Adrenal gland (tissue), 12 donors: ENCODE measurements around the gene CDC6. TPM values are rescaled to one million over a fixed set of nuclear protein-coding genes. Genes with fewer than 3 reads are reported as not detected.

ENCODE experiments used
- DNase-seq, 7 donors: peaks; one replicate each; pipeline ENCODE4 v3.0.0-alpha.2; 2019 to 2020
- H3K27ac ChIP-seq, 5 donors: fragments of 200-600 bp; sonication (generic) in 4 of 5; 1 replicate in 3 of 5; 2 replicates in 2 of 5; pipeline versions ENCODE4 v1.5.1 to v1.8.0; 2016 to 2020; ENCODE audit warnings: mild to moderate bottlenecking in 1 of 5
- H3K27me3 ChIP-seq: fragments of 200-600 bp; 2 replicates; pipeline ENCODE4 v1.8.0; 2021
- H3K36me3 ChIP-seq, 2 donors: fragments of 200-600 bp; replicated peaks in 1 of 2; 1 replicate in 1 of 2; 2 replicates in 1 of 2; pipeline versions ENCODE4 v1.5.1 to v1.8.0; 2018 to 2022
- H3K4me1 ChIP-seq, 2 donors: fragments of 200-600 bp; replicated peaks in 1 of 2; 1 replicate in 1 of 2; 2 replicates in 1 of 2; pipeline versions ENCODE4 v1.5.1 to v1.8.0; 2018 to 2021
- H3K4me3 ChIP-seq, 4 donors: fragments of 200-600 bp; sonication (generic) in 3 of 4; one replicate each; pipeline ENCODE4 v1.5.1; 2016 to 2018
- H3K9me3 ChIP-seq, 3 donors: fragments of 200-600 bp; sonication (generic) in 1 of 3; replicated peaks in 1 of 3; 1 replicate in 2 of 3; 2 replicates in 1 of 3; pipeline versions ENCODE4 v1.5.1 to v1.8.0; 2016 to 2021
- POLR2A ChIP-seq, 2 donors: fragments of 450-650 bp; IDR thresholded peaks; one replicate each; pipeline ENCODE4 v1.6.1; 2017; ENCODE audit warnings: antibody characterized with exemption in 2 of 2, mild to moderate bottlenecking in 2 of 2, moderate library complexity in 1 of 2
- WGBS, 4 donors: extraction: QIAGEN DNeasy Blood & Tissue Kit in 2 of 4; methylation state at CpG; one replicate each; pipeline versions ENCODE4 v1.1.5 to v1.1.7; 2013 to 2017; 5-methylcytosine and 5-hydroxymethylcytosine counted together
- intact Hi-C, 2 donors: fragments of 100-400 bp; cut with DNase I; formaldehyde crosslinking; loops; one replicate each; pipeline versions ENCODE4 v1.14.1 to v1.15.0; 2022 to 2023
- polyA plus RNA-seq, 3 donors: library from polyadenylated mRNA; stranded (reverse); fragments of 200-250 nt in 2 of 3; fragments of 350-450 nt in 1 of 3; fragmentation: Illumina TruSeq in 1 of 3; extraction: RNeasy Lipid Tissue Mini Kit (QIAGEN cat#74804) in 1 of 3; gene quantifications; one replicate each; pipeline ENCODE4 v1.2.3, GENCODE V29; 2013 to 2014
- total RNA-seq, 9 donors: library from RNA; depleted of rRNA in 4 of 9; stranded (reverse); fragments of >200 nt in 4 of 9; fragments of 120-200 nt in 1 of 9; fragmentation: NEBNext Ultra II Directional in 1 of 9; extraction: Animal tissue kit (Norgen Biotek cat#: 25700) in 1 of 9; gene quantifications; one replicate each; pipeline versions ENCODE4 v1.1.0 to v1.2.4, GENCODE V29; 2013 to 2023
- TF ChIP-seq, protein P1 (sequence below), 6 experiments: fragments of 450-650 bp in 4 of 6; fragments of 200-600 bp in 2 of 6; sonication (generic) in 1 of 6; IDR thresholded peaks; 1 replicate in 5 of 6; 2 replicates in 1 of 6; pipeline versions ENCODE4 v1.5.1 to v1.8.0; 2016 to 2021; ENCODE audit warnings: antibody characterized with exemption in 6 of 6, mild to moderate bottlenecking in 2 of 6, moderate library complexity in 1 of 6
- donor health status: healthy with polysubstance abuse.
- donor health status: Bipolar disorder and iron deficiency.
- donor health status: DM: yes; HTN: yes; CAD: no.
- donor health status: DM: no; HTN: no; CAD: no.
- donor health status: DM: no; HTN: no; CAD: no.
- donor health status: DM: yes; HTN: yes; CAD: no.

Gene CDC6
- total and polyA plus RNA-seq, 12 donors: 0.69 to 31.3 (median 2.5) TPM

DNA sequence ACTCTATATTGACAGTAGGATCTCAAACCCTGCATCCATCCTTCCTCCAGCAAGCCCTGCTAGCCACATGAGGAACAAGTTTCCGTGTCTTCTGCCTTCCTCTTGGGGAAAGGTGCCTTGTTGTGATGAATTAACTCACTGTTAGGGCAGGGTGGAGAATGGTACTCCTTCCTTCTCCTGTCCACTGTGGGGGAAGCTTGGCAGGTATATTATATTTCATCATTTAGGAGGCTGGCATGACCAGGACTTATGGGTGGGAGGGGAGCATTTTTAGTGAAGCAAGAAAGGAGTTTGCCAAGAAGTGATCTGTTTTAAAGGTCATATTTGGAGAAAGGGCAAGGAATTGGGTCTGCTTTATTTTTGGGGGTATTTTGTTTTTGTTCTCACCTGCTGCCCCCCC is 9.3 kb upstream of the CDC6 start:
- Histone ChIP-seq H3K27ac (no peak overlapping the region), H3K4me3 (no peak overlapping the region), H3K27me3 (no peaks in the 10 kb centered on the region), H3K36me3 (peaks cover 0 to 77% of the 10 kb centered on the region in 2 donors), H3K9me3 (no peaks in the 10 kb centered on the region), H3K4me1 (peaks cover 0 to 1% of the 10 kb centered on the region in 2 donors)
- intact Hi-C loops: no loop called here
- WGBS, 4 donors: 71 to 94% (median 85%) methylated on average over 1 of the region's 1 CpG
- no peak for TF ChIP-seq POLR2A (IDR thresholded peaks at IDR 0.05)
- TF ChIP-seq, protein P1, sequence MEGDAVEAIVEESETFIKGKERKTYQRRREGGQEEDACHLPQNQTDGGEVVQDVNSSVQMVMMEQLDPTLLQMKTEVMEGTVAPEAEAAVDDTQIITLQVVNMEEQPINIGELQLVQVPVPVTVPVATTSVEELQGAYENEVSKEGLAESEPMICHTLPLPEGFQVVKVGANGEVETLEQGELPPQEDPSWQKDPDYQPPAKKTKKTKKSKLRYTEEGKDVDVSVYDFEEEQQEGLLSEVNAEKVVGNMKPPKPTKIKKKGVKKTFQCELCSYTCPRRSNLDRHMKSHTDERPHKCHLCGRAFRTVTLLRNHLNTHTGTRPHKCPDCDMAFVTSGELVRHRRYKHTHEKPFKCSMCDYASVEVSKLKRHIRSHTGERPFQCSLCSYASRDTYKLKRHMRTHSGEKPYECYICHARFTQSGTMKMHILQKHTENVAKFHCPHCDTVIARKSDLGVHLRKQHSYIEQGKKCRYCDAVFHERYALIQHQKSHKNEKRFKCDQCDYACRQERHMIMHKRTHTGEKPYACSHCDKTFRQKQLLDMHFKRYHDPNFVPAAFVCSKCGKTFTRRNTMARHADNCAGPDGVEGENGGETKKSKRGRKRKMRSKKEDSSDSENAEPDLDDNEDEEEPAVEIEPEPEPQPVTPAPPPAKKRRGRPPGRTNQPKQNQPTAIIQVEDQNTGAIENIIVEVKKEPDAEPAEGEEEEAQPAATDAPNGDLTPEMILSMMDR (IDR thresholded peaks at IDR 0.05): no peak
- DNase-seq: no peak

DNA sequence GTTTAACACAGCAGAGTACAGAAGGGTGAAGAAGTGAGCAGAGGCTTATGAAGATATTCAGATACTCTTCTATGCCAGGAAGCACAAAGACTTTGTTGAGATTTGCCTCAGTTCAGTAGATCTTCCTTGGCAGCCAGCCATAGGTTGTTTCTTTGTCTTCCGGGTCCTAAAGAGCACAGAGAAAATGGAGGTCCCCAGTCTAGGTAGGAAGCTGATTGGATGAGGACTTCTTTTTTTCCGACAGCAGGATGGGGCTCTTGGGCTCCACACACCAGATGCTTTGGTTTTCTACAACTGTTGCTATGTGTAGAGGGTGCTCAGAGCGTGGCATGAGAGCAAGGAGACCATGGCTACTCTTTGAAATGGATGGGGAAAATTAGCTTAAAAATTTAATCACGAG is 8.3 kb upstream of the CDC6 start:
- 92 to 95% (median 93%) methylated on average over 4 of the region's 4 CpGs for WGBS, 4 donors
- no peaks in the 10 kb centered on the region for H3K27me3 ChIP-seq
- intact Hi-C loops: no loop called here
- H3K4me3 ChIP-seq: no peak overlapping the region
- TF ChIP-seq, protein P1 (IDR thresholded peaks at IDR 0.05): no peak
- no peak for TF ChIP-seq POLR2A (IDR thresholded peaks at IDR 0.05)
- H3K27ac ChIP-seq: no peak overlapping the region
- no peak for DNase-seq
- peaks cover 0 to 68% of the 10 kb centered on the region in 2 donors for H3K36me3 ChIP-seq
- peaks cover 0 to 11% of the 10 kb centered on the region in 2 donors for H3K4me1 ChIP-seq
- no peaks in the 10 kb centered on the region for H3K9me3 ChIP-seq

DNA sequence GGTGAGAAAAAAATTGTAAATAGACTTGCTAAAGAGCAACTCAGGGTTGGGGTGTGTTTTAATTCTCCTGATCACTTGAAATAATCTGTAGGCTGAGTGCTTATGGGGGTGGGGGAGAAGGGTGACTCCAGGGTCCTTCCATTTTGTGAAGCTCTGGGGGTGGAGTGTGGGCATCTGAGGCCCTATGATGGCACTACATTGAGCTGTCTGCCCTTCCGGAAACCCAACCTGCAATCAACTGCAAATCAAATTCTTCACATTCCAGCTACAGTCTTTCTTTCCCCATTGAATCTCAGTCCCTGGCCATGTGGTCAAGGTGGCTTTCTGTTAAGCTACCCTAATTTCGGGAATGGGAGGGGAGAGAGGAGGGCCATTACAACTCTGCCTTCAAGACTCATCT is 6.0 kb upstream of the CDC6 start:
- Histone ChIP-seq H3K36me3 (peaks cover 0 to 47% of the 10 kb centered on the region in 2 donors), H3K27ac (no peak overlapping the region), H3K4me3 (no peak overlapping the region), H3K4me1 (peaks cover 0 to 12% of the 10 kb centered on the region in 2 donors), H3K9me3 (no peaks in the 10 kb centered on the region), H3K27me3 (no peaks in the 10 kb centered on the region)
- no peak for DNase-seq
- TF ChIP-seq, protein P1 (IDR thresholded peaks at IDR 0.05): no peak
- no peak for TF ChIP-seq POLR2A (IDR thresholded peaks at IDR 0.05)
- intact Hi-C loops: no loop called here
- 86 to 93% (median 89%) methylated on average over 2 of the region's 2 CpGs for WGBS, 4 donors

DNA sequence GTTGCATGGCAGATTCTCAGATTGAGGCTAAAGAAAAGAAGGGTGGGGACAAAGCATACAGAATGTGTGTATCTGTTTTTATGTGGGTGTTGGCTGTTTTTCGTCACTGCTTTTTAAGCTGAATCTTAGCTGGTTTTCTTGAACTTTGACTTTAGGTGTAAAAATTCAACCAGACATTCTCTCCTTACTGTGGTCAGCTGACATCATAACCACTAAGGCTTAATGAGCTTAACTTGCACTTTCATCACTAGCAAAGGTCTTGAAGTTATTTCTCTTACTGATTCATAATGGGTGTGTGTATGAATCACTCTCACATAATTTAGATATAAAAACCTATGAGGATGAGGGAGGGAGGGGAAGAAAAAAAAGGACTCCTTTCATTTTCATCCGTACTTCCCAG is 4.0 kb upstream of the CDC6 start:
- H3K4me3 ChIP-seq: peak overlapping the region in 1 of 4 donors; percentile 32
- no peak for DNase-seq
- H3K36me3 ChIP-seq: peaks cover 0 to 27% of the 10 kb centered on the region in 2 donors
- H3K4me1 ChIP-seq: peaks cover 0 to 18% of the 10 kb centered on the region in 2 donors
- peak overlapping the region in 4 of 5 donors; percentile 1 to 85 (median 72) for H3K27ac ChIP-seq
- WGBS, 4 donors: 39 to 51% (median 43%) methylated on average over 2 of the region's 2 CpGs
- TF ChIP-seq POLR2A (IDR thresholded peaks at IDR 0.05): no peak
- TF ChIP-seq, protein P1 (IDR thresholded peaks at IDR 0.05): no peak
- intact Hi-C loops: no loop called here
- H3K27me3 ChIP-seq: no peaks in the 10 kb centered on the region
- H3K9me3 ChIP-seq: no peaks in the 10 kb centered on the region
